K562 (cell line): ENCODE results near the gene EZH2.

Experiments
- CCAR2 ChIP-seq: fragments of 200-400 bp; formaldehyde crosslinking; IDR thresholded peaks from 2 replicates; pipeline ENCODE4 v1.6.1; 2017; ENCODE audit warnings: mild to moderate bottlenecking, low read depth, low read length
- E2F1 ChIP-seq: sonication (generic); formaldehyde crosslinking; IDR thresholded peaks from 2 replicates; pipeline ENCODE4 v1.8.1; 2023; ENCODE audit warnings: mild to moderate bottlenecking, missing genetic modification reagents, moderate library complexity
- EZH2 ChIP-seq: IDR thresholded peaks from 2 replicates; pipeline ENCODE4 v1.6.1; 2012; ENCODE audit warnings: low read depth, mild to moderate bottlenecking, inconsistent platforms, low read length, borderline replicate concordance
- FOXP1 ChIP-seq: sonication (generic); formaldehyde crosslinking; IDR thresholded peaks from 2 replicates; pipeline ENCODE4 v1.8.0; 2022; ENCODE audit warnings: mild to moderate bottlenecking, missing genetic modification reagents
- IFI16 ChIP-seq: fragments of 250-450 bp; sonication (Bioruptor Pico); IDR thresholded peaks from 2 replicates; pipeline ENCODE4 v2.1.2; 2022; ENCODE audit warnings: mild to moderate bottlenecking, inconsistent platforms
- MAX ChIP-seq: sonication (generic); formaldehyde crosslinking; IDR thresholded peaks from 2 replicates; pipeline ENCODE4 v1.9.0; 2022; ENCODE audit warnings: mild to moderate bottlenecking, missing genetic modification reagents
- MLX ChIP-seq, 2 experiments: fragments of 450-650 bp in 1 of 2; sonication (generic) in 1 of 2; formaldehyde crosslinking; conservative IDR thresholded peaks; 2 replicates each; pipeline versions ENCODE4 v1.4.0 to v1.8.1; 2020 to 2022; ENCODE audit warnings: mild to moderate bottlenecking in 1 of 2, missing genetic modification reagents in 1 of 2
- POLR2B ChIP-seq: fragments of 450-650 bp; IDR thresholded peaks from 2 replicates; pipeline ENCODE4 v1.6.1; 2018; ENCODE audit warnings: low read depth; ENCODE audit not compliant: partially characterized antibody
- ZBTB17 ChIP-seq: fragments of 450-650 bp; formaldehyde crosslinking; IDR thresholded peaks from 2 replicates; pipeline ENCODE4 v1.4.0; 2020; ENCODE audit warnings: mild to moderate bottlenecking

- TF ChIP-seq FOXP1 (CRISPR knock-in tag) (no peak), ZBTB17 (CRISPR knock-in tag) (no peak), IFI16 (no peak), MLX (CRISPR knock-in tag; conservative IDR thresholded peaks at IDR 0.05) (no peak), MAX (no peak), E2F1 (no peak), POLR2B (no peak), CCAR2 (no peak), EZH2 (no peak)
Observed at GRCh38 chr7:148849393-148850098, 34.5 kb downstream of the EZH2 start.
